Body of pancreas (tissue), 4 donors: ENCODE measurements around the gene RGS17. TPM values are rescaled to one million over a fixed set of nuclear protein-coding genes. Genes with fewer than 3 reads are reported as not detected.

Source experiments
- ATAC-seq: fragments of 150-250 bp; one replicate; pipeline ENCODE4 v1.9.1; 2016
- DNase-seq, 4 donors: peaks; one replicate each; pipeline ENCODE4 v3.0.0-alpha.2; 2019
- H3K27ac ChIP-seq, 4 donors: fragments of 200-600 bp; sonication (generic); 1 replicate in 3 of 4; 2 replicates in 1 of 4; pipeline versions ENCODE4 v1.5.1 to v1.6.1; 2016 to 2019; ENCODE audit warnings: mild to moderate bottlenecking in 1 of 4, mixed read lengths in 1 of 4, moderate library complexity in 1 of 4
- H3K27me3 ChIP-seq, 2 donors: fragments of 200-600 bp; sonication (generic); one replicate each; pipeline ENCODE4 v1.6.0; 2016; ENCODE audit warnings: mild to moderate bottlenecking in 1 of 2
- H3K36me3 ChIP-seq, 2 donors: fragments of 200-600 bp; sonication (generic); replicated peaks in 1 of 2; 2 replicates each; pipeline ENCODE4 v1.5.1; 2016; ENCODE audit warnings: low read depth in 2 of 2; ENCODE audit not compliant: insufficient read depth in 1 of 2
- H3K4me1 ChIP-seq: fragments of 200-600 bp; sonication (generic); one replicate; pipeline ENCODE4 v1.6.0; 2016
- H3K4me3 ChIP-seq, 2 donors: fragments of 200-600 bp; sonication (generic); 1 replicate in 1 of 2; 2 replicates in 1 of 2; pipeline ENCODE4 v1.5.1; 2016 to 2019
- H3K9me3 ChIP-seq, 3 donors: fragments of 200-600 bp; sonication (generic); 1 replicate in 2 of 3; 2 replicates in 1 of 3; pipeline ENCODE4 v1.5.1; 2016
- CTCF ChIP-seq, 7 experiments: fragments of 450-650 bp in 4 of 7; fragments of 200-600 bp in 3 of 7; sonication (generic) in 3 of 7; IDR thresholded peaks; one replicate each; pipeline ENCODE4 v1.5.1; 2016 to 2019; ENCODE audit warnings: antibody characterized with exemption in 7 of 7
- POLR2A ChIP-seq, 3 donors: fragments of 450-650 bp; IDR thresholded peaks; one replicate each; pipeline ENCODE4 v1.6.1; 2016; ENCODE audit warnings: antibody characterized with exemption in 3 of 3, mild to moderate bottlenecking in 2 of 3
- WGBS, 2 donors: methylation state at CpG; one replicate each; pipeline ENCODE4 v1.1.5; 2017; 5-methylcytosine and 5-hydroxymethylcytosine counted together
- intact Hi-C: fragments of 100-400 bp; cut with DNase I; formaldehyde crosslinking; loops from one replicate; pipeline ENCODE4 v1.15.1; 2023
- total RNA-seq, 2 donors: library from RNA; depleted of rRNA; stranded (reverse); fragments of >200 nt; gene quantifications; one replicate each; pipeline ENCODE4 v1.1.0, GENCODE V29; 2016

Gene RGS17
- total RNA-seq, 2 donors from 2014 or later, result 0.33 to 1.0 TPM

GRCh38 chr6:153106021-153106420 is 25.1 kb downstream of the RGS17 start:
- ATAC-seq (no peak), DNase-seq (no peak)
- H3K36me3 ChIP-seq, result no peaks in the 10 kb centered on the region
- H3K27me3 ChIP-seq, result no peaks in the 10 kb centered on the region
- no peak overlapping the region for H3K4me3 ChIP-seq
- H3K9me3 ChIP-seq, result no peaks in the 10 kb centered on the region
- intact Hi-C loops, result no loop called here
- peaks cover 16% of the 10 kb centered on the region for H3K4me1 ChIP-seq
- TF ChIP-seq CTCF (IDR thresholded peaks at IDR 0.05), result no peak
- TF ChIP-seq POLR2A (IDR thresholded peaks at IDR 0.05), result no peak
- no peak overlapping the region for H3K27ac ChIP-seq
- WGBS, 2 donors, result 74 to 76% methylated on average over 5 of the region's 5 CpGs

- peak; percentile 81 for ATAC-seq
- 8 to 16% methylated on average over 4 of the region's 4 CpGs for WGBS, 2 donors
- H3K36me3 ChIP-seq, result no peaks in the 10 kb centered on the region
These were observed 26.9 kb downstream of the RGS17 start for GRCh38 chr6:153104220-153104619.

GRCh38 chr6:153103319-153103655 is 27.8 kb downstream of the RGS17 start:
- Histone ChIP-seq H3K27me3 (no peaks in the 10 kb centered on the region), H3K9me3 (no peaks in the 10 kb centered on the region), H3K4me3 (no peak overlapping the region), H3K27ac (peak overlapping the region in 2 of 4 donors; percentile 2 to 67), H3K4me1 (peaks cover 16% of the 10 kb centered on the region), H3K36me3 (no peaks in the 10 kb centered on the region)
- intact Hi-C loops, result no loop called here
- DNase-seq (peak in 2 of 4 donors; percentile 14 to 18), ATAC-seq (no peak)
- TF ChIP-seq CTCF (IDR thresholded peaks at IDR 0.05) (no peak), POLR2A (IDR thresholded peaks at IDR 0.05) (no peak)
- 83 to 85% methylated on average over 6 of the region's 6 CpGs for WGBS, 2 donors

More at GRCh38 chr6:153104220-153104619, 26.9 kb downstream of the RGS17 start:
- intact Hi-C loops, result no loop called here
- no peak for DNase-seq
- H3K4me1 ChIP-seq, result peaks cover 16% of the 10 kb centered on the region
- H3K9me3 ChIP-seq, result no peaks in the 10 kb centered on the region
- no peaks in the 10 kb centered on the region for H3K27me3 ChIP-seq
- H3K4me3 ChIP-seq, result no peak overlapping the region
- peak overlapping the region; percentile 2 to 67 (median 42) for H3K27ac ChIP-seq
- TF ChIP-seq POLR2A (IDR thresholded peaks at IDR 0.05), result no peak
- no peak for TF ChIP-seq CTCF (IDR thresholded peaks at IDR 0.05)

- Histone ChIP-seq H3K4me3 (no peak overlapping the region), H3K27ac (no peak overlapping the region), H3K9me3 (no peaks in the 10 kb centered on the region), H3K27me3 (no peaks in the 10 kb centered on the region), H3K4me1 (peaks cover 16% of the 10 kb centered on the region), H3K36me3 (no peaks in the 10 kb centered on the region)
- 78% methylated on average over 2 of the region's 2 CpGs for WGBS, 2 donors
- DNase-seq (no peak), ATAC-seq (no peak)
- no peak for TF ChIP-seq CTCF (IDR thresholded peaks at IDR 0.05)
- TF ChIP-seq POLR2A (IDR thresholded peaks at IDR 0.05), result no peak
- intact Hi-C loops, result no loop called here
These were observed 28.3 kb downstream of the RGS17 start for GRCh38 chr6:153102605-153103318.

GRCh38 chr6:153101461-153101860 is 29.6 kb downstream of the RGS17 start:
- H3K27me3 ChIP-seq, result no peaks in the 10 kb centered on the region
- H3K4me1 ChIP-seq, result peaks cover 16% of the 10 kb centered on the region
- WGBS, 2 donors, result 87 to 98% methylated on average over 5 of the region's 5 CpGs
- no peak overlapping the region for H3K4me3 ChIP-seq
- TF ChIP-seq CTCF (IDR thresholded peaks at IDR 0.05) (no peak), POLR2A (IDR thresholded peaks at IDR 0.05) (no peak)
- no peak overlapping the region for H3K27ac ChIP-seq
- no peaks in the 10 kb centered on the region for H3K9me3 ChIP-seq
- ATAC-seq, result no peak
- H3K36me3 ChIP-seq, result no peaks in the 10 kb centered on the region
- intact Hi-C loops, result no loop called here
- no peak for DNase-seq
